ENCODE results near the gene F8A3.

Gene F8A3

DNA sequence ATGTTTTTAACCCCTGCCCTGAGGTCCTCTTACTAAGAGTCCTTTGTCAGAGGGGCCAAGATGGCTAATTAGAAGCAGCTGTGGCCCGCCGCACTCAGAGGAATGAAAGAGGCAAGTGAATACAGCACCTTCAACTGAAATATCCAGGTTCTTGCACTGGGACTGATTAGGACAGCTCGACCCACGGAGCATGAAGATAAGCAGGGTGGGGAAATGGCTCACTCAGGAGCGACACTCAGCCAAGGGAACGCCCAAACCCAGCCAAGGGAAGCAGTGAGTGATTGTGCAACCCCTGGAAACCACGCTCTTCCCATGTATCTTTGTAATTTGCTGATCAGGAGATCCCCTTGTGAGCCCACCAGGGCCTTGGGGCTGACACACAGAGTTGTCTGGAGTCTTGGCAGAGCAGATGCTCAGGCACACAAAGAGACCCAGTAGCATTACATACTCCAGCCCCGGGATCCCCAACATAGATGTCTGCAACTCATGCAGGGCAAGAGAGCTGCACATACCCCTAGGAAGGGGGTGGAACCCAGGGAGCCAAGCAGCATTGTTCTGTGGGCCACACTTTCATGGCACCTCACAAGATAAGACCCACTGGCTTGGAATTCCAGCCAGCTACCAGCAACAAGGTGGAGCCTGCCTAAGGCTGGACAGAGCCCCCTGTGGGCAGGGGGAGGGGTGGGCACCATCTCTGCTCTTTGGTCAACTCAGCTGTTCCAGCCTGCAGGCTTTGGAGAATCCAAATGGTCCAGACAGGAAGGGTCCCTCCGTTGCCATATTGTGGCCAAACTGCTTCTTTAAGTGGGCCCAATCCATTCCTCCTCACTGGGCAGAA is 23.3 kb downstream of the F8A3 start:
- TF ChIP-seq, protein P1, sequence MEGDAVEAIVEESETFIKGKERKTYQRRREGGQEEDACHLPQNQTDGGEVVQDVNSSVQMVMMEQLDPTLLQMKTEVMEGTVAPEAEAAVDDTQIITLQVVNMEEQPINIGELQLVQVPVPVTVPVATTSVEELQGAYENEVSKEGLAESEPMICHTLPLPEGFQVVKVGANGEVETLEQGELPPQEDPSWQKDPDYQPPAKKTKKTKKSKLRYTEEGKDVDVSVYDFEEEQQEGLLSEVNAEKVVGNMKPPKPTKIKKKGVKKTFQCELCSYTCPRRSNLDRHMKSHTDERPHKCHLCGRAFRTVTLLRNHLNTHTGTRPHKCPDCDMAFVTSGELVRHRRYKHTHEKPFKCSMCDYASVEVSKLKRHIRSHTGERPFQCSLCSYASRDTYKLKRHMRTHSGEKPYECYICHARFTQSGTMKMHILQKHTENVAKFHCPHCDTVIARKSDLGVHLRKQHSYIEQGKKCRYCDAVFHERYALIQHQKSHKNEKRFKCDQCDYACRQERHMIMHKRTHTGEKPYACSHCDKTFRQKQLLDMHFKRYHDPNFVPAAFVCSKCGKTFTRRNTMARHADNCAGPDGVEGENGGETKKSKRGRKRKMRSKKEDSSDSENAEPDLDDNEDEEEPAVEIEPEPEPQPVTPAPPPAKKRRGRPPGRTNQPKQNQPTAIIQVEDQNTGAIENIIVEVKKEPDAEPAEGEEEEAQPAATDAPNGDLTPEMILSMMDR (IDR thresholded peaks at IDR 0.05; ENCODE audit: low read depth, low read length, missing control alignments), result no peak
- in situ Hi-C loops (cut with HindIII; ENCODE audit: low sequenced_read_pairs), result no loop called here
- no peak for DNase-seq (ENCODE audit: low read depth)
- H3K4me3 ChIP-seq (ENCODE audit: low read depth, low read length), result no peak overlapping the region

DNA sequence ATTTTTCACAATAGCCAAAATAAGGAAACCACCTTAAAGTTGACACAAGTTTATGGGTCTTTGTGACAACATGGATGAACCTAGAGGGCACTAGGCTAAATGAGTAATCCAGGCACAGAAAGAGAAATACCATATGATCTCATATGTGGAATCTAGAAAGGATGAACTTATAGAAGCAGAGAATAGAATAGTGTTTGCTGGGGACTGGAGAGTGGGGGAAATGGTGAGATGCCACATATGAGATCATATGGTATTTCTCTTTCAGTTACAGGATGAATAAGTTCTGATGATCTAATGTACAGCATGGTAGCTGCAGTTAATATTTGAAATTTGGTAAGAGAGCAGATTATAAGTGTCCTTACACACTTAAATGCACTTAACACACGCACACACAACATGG is 40.7 kb downstream of the F8A3 start:
- in situ Hi-C loops (cut with HindIII; ENCODE audit: low sequenced_read_pairs), result no loop called here
- no peak for DNase-seq (ENCODE audit: low read depth)
- H3K4me3 ChIP-seq (ENCODE audit: low read depth, low read length), result no peak overlapping the region
- TF ChIP-seq, protein P1 (IDR thresholded peaks at IDR 0.05; ENCODE audit: low read depth, low read length, missing control alignments), result no peak

Measured in astrocyte of the cerebellum (primary cell).